Measurements from ENCODE around the gene PAOX.

PAOX gene

DNA sequence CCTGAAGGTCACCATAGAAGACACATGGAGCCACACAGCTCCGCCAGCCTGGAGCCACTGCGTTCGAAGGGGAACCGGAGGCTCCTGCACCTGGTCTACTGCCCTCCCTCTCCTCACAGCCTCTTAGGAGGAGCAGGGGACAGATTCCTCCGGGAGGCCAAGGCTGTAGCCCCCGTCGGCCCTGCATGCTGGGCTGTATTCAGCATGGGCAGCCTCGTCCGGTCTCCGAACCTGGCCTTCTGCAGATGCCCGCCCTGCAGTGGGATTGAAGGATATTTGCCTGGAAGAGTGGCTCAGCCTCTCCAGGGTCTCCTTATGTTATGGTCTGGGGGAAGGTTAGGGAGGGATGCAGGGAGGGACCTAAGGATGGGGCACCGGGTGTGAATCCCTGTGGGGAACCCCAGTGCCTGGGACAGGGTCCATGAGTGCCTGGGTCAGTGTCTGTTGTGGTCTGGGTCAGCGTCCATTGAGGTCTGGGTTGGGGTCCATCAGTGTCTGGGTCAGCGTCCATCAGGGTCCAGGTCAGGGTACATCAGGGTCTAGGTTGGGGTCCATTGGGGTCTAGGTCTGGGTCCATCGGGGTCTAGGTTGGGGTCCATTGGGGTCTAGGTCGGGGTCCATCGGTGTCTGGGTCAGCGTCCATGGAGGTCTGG, 61.7 kb downstream of the PAOX start:
- TF ChIP-seq, protein P1, sequence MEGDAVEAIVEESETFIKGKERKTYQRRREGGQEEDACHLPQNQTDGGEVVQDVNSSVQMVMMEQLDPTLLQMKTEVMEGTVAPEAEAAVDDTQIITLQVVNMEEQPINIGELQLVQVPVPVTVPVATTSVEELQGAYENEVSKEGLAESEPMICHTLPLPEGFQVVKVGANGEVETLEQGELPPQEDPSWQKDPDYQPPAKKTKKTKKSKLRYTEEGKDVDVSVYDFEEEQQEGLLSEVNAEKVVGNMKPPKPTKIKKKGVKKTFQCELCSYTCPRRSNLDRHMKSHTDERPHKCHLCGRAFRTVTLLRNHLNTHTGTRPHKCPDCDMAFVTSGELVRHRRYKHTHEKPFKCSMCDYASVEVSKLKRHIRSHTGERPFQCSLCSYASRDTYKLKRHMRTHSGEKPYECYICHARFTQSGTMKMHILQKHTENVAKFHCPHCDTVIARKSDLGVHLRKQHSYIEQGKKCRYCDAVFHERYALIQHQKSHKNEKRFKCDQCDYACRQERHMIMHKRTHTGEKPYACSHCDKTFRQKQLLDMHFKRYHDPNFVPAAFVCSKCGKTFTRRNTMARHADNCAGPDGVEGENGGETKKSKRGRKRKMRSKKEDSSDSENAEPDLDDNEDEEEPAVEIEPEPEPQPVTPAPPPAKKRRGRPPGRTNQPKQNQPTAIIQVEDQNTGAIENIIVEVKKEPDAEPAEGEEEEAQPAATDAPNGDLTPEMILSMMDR (IDR thresholded peaks at IDR 0.05; ENCODE audit: borderline replicate concordance, control extremely low read depth, extremely low read depth, insufficient read depth, missing control alignments): no peak
- in situ Hi-C loops (cut with MboI; ENCODE audit: low sequenced_read_pairs, unreplicated experiment): no loop called here
- no peak for DNase-seq (ENCODE audit: low spot score)

All from GM13976 (cell line).